ELR (cell line): Measurements from ENCODE around the gene CREB3L2.
A peak's percentile ranks its signal among the peaks of the same experiment; 100 is the strongest.
"Not testable (repeated sequence)": the region's sequence is repeated elsewhere in the genome, so short reads cannot be mapped to it uniquely, and the experiment has no call there.

Experiments
- DNase-seq: peaks from one replicate; pipeline ENCODE4 v3.0.0-alpha.2; 2015; ENCODE audit warnings: low read depth

Gene CREB3L2

DNA sequence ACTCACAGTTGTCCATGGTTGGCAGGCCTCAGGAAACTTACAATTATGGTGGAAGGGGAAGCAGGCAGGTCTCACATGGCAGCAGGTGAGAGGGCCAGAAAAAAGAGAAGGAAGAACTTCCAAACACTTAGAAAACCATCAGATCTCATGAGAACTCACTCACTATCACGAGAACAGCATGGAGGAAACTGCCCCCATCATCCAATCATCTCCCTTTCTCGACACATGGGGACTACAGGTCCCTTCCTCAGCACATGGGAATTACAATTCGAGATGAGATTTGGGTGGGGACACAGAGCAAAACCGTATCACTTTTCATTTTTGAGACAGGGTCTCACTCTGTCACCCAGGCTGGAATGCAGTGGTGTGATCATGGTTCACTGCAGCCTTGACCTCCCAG, 12.3 kb upstream of the CREB3L2 start:
- not testable (repeated sequence) for DNase-seq

DNA sequence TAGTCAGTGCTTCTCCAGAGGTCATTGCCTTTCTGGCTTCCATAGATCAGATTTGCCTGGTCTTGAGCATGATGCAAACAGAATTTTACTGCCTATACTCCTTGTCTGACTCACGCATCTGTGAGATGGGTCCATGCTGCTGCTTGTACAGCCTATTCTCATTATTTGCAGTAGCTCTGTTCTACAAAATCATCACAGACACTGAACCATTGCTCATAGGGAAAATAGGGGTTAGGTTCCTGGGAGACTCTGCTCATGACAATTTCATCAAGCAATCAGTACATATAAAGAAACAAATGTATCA, 7.4 kb upstream of the CREB3L2 start:
- no peak for DNase-seq

DNA sequence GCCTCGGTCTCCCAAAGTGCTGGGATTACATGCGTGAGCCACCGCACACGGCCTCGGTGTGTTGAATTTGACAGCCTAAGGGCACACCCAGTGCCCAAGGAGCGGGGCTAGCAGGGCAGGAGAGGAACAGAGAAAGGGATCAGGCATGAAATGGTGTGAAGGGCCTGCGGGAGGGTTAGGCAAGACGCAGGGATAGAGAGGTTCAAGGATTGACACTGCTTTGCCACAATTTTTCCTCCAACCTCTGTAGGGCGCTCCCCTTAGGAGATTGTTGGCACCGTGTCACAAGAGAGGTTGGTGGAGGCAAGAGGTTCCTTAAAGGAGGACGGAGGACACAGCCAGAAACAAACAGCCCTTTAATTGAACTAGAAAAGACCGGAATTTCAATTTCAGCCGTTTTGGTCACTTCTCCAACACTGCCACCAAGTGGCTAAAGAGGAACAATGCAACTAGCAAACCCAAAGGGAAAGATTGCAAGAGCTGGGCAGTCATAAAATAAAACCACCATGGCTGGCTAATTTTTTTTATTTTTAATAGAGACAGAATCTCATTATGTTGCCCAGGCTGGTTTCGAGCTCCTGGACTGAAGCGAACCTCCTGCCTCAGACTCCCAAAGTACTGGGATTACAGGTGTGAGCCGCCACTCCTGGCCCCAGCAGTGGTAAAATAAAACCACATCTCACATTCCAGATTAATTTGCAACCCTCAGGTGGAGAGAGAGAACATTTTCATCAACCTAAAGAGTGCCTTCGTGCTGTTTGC, 6.9 kb upstream of the CREB3L2 start:
- DNase-seq, result peak; percentile 75

DNA sequence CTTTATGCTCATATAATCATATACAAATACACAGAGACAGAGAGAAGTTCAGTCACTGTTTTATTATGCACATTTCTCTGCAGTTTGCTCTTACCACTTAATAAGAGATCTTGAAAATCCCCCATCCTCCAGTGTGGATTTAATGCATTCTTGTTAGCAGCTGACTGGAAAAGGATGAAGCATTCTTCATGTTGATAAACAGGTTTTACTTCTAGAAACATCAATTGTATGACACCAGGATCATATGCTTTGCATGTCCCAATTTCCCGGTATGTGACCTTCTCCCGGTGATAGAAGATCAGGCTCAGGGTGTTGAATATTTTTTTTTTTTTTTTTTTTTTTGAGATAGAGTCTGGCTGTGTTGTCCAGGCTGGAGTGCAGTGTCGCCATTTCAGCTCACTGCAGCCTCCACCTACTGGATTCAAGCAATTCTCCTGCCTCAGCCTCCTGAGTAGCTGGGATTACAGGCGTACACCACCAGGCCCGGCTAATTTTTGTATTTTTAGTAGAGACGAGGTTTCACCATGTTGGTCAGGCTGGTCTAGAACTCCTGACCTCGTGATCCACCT, 6.2 kb upstream of the CREB3L2 start:
- DNase-seq, result no peak

DNA sequence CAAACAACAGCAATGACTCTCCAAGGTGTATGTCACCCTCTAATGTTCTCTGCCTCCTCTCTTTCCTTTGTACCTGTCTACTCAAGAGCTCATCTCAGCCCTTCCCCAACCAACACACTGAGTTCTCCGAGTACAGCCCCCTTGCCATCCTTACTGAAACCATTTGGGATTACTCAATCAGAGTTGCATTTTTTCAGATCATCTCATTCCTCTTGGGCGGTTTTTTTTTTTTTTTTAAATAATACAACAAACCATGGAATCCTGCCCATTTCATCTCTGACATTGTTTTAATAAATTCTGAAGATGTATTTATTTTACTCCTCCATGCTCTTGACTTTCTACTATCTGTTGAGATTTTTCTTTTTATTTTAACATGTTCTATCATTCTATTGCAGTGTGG, 4.2 kb upstream of the CREB3L2 start:
- no peak for DNase-seq

DNA sequence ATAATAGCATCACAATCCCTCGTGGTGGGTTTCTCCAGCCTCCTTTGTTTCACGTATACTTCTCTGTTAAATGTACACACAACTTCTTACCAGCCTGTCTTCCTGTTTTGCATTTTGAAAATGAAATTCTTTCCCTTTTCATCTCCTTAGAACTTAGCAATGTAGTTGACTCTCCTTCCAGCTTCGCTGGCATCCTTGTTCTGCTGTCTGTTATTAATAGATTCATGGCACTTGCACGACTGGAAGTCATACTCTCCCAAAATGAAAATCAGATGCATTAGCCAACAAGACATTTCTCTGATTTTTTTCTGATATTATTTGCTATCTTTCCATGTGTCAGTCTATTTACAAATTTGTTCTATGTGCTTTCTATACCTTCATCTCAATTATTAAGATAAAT, 3.0 kb upstream of the CREB3L2 start:
- DNase-seq, result no peak

DNA sequence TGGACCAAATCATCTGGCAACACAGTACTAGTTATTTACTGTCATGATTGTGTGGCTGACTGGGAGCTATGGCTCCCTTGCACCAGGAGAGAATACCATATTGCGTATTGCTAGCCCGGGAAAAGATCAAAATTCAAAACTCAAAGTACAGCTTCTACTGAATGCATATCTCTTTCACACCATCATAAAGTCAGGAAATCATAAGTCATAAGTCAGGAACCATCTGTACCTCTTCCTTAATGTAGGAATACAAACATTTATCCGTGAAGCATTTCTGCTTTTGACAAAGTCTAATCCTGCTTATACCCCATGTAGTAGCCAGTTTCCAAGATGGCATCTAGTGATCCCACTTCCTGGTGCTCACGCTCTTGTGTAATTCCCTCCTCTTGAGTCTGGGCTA, 2.2 kb upstream of the CREB3L2 start:
- DNase-seq, result no peak

DNA sequence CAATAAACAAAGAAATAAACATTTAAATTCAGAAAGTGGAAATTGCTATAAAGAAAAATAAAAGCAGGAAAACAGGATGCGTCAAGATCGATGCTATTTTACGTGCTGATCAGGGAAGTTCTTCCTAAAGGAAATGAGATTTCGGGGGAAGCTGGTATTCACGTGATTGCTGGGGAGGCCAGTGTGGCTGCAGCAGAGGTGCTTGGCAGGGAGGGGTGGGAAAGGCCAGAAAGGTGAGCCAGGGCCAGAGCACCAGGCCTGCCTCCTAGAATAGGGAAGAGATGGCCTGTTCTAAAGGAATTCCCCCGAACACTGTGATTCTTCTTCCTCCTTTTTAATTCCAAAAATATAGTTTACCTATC, 923 bp upstream of the CREB3L2 start:
- no peak for DNase-seq

DNA sequence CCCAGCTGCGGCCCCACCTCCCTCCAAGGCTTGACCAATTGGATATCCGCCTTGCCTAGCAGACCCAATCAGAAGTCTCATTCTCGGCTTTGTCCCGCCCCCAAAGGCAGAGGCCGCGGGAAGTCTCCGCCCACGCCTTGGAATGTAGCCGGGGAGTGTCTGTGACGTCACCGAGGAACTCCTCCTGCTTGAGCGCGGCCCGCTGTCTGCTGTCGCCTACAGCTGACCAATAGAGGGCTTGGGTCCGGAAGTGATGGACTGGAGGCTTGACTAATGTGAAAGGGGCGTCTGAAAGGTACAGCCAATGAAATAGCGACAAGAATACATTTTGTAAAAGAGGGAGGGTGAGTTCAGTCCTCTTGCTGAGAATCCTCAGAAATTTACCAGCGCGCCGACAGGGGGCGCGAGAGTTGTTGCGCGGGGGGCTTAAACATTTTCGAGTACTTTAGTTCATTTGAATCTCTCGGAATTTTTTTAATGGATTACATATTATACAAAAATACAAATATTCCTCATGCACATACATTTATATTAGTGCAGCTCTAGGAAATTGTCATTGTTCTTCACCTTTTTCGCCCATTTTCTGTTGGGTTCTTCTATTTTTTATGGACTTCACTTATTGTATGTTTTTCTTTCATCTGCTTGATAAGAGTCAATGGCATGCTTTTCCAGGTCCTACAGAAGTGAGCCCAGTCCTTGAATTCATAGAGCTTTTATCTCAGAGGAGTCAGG, 376 bp upstream of the CREB3L2 start:
- peak; percentile 99 for DNase-seq

DNA sequence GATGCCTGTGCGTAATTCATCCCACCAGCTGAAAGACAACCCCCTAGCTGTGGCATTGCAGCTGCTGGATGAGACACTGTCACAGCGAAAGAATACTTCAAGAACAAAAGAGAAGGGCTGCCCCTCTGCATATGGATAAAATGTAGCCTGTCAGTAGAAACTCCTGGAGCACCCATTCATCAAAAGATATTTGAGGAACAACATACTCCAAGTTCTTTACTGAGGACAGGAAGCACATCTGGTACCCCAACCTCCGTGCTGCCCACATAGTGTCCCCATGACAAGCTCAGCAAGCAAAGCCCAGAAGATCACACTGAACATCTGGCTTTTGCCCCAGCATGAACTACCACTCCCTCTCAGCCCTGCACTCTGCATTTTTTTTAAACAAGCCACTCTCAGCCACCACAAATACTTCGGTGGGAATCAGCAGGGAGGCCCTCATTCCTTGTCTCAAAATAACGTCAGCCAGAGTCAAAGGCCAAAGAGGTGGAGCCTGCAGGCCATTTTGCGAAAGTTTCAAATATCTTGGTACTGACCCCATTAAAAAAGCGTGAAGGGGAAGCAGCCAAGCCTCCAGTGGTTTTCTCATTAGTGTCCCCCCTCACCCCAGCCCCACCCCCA, 1.7 kb downstream of the CREB3L2 start:
- peak; percentile 92 for DNase-seq

DNA sequence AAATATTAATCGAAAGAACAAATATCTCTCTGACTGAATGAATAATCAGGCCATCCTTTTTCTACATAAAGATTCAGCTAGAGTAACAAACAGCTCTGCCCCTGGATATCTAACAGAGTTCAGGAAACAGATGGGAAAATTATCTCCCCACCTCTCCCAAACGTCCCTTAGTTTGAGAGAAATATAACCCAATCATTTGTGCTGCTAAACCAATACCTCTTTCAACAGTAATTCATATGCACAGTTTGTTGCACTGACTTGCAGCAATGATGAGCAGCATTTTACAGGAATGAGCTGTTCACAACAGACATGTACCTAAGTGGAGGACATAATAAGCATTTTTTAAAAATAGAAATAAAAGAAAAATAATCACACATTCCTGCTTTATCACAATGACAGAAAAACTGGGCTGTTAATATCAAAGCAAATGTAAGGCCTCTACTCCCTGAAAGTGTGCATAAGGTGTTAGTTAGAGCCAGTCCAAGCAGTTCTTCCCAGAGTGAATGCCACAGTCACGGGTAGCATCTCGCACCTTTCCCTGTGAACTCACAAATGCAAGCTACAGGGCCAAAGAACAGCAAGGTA, 2.3 kb downstream of the CREB3L2 start:
- no peak for DNase-seq

DNA sequence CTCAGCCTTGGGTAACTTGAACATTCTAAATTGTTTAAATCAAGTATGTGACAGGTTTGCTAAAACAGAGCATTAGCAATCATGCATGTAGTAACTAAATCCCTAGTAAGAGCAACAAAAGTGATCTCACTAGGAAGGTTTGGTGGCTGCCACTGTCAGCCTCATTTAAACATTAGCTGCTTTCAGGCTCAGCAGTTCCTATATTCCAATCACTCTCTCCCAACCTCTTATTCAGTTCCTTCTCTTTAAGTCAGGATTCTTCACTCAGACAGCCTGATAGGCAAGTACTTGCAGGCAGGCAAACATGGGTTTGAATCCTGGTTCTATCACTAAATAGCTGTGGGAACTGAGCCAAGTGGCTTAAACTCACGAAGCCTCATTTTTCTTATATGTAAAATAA, 3.6 kb downstream of the CREB3L2 start:
- DNase-seq, result no peak

DNA sequence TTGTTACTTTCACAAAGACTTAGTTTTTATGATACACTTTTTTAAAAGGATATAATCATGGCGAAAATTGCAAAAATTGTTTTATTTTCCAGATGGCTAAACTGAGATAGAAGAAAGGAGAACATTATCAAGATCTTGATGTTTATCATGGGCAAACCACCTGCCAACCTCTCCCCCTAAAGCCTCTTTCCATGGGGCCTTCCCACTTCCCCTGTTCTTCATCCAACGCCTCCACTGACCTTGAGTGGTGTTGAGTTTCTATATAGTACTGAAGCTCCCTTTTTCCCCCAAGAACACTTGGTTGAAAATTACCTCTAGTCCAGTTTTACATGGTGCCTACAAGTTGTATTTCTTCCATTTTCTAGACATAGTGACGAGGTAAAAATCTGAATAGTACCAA, 5.0 kb downstream of the CREB3L2 start:
- no peak for DNase-seq

DNA sequence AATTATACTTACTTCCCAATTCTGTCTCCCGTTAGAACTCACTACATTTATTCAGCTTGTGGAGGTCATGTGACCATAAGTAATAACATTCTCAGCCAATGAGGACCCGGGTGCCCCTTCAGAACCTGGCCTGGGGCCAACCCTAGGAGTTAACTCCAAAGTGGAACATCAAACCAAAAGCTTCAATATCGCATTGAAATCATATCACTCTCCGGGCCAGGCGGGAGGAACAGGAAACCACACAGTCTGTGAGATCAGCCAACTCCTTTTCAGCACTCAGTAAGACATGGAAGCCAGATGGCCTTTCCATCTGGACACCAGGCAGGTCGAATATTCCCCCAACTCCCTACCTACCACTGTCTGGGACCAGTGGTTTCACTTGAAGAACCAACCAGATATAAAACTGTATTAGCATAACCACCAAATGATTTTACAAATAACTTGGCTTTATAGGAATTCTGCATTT, 5.5 kb downstream of the CREB3L2 start:
- DNase-seq, result peak; percentile 53

DNA sequence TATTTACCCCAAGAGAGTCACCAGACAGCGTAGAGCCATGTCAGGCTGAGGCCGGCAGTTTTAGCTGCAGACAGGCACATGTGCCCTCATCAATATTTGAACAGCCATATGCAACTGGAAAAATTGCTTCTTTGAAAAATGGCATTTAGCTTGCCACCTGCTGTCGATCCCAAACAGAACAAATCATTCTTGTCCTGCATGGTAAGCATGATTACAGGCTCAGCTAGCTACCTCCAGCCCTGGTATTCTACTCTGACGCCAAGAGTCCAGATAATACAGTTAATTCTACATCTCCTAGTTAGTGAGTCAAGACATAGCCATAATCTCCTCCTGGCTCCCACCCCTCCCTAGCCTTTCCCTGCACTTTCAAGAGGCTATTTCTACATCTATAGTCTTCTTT, 7.7 kb downstream of the CREB3L2 start:
- DNase-seq, result no peak

DNA sequence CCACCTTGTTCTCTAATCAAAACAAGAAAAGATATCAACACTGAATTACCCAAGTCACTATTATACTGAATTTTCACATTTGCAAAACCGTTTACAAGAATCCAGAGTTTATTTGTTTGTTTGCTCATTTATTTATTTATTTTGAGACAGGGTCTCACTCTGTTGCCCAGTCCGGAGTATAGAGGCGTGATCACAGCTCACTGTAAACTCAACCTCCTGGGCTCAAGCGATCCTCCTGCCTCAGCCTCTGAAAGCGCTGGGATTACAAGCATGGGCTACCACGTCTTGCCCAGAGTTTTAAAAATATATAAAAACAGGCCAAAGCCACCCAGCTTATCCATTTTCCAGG, 8.5 kb downstream of the CREB3L2 start:
- DNase-seq, result no peak

DNA sequence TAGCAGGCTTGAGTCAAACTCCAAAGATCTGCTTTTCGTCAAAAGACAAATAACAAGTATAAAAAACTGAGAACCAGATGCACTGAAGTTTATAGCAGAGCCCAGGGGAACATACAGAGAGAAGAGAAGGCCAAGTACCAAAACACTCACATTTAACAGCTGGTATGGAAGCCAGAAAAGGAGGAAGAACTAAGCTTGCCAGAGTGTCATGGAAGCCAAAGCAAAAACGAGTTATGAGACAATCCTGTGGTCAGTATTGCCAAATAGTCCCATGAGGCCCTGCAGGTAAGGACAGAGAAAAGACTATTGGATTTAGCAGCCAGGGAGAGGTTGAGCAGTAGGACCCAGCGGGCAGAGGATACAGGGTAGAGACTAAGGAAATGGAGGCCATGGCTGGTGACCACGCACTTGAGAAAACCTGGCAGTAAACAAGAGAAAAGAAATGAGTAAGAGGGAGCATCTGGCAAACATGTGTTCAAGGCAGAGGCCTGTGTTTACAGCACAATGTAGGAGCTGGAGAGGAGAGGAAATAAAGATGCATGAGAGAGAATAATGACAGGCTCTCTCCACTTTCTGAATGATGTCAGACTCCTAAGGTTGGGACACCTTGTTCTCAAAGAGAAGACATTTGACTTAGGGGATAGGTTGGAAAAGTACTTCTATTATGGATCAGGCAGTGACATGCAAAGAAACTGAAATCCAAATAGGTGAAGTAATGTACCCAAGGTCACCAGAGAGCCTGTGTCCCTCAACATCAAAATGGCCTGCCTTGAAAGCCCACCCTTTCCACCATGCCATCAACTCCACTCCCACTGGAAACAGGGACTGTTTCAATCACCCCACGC, 9.1 kb downstream of the CREB3L2 start:
- peak; percentile 93 for DNase-seq

DNA sequence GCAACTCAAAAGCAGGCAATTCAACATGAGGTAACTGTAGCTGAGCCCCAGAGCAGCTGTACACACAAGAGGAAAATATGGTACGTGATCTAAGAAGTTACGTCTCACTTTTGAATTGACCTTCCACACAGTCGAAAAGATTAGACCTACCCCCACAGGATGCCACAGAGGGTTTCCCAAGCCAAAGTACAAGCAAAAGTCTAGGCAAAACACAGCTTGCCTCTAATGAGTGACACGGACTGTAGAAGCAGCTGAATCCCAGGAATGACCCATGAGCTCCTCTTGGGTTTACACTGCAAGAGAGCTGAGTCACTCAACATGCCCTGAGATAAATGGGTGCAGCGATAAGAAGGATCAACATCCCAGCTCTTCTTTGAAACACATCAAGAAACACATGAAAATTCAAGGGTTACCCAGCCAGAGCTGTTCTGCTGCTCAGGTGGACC, 9.8 kb downstream of the CREB3L2 start:
- DNase-seq, result peak; percentile 85

DNA sequence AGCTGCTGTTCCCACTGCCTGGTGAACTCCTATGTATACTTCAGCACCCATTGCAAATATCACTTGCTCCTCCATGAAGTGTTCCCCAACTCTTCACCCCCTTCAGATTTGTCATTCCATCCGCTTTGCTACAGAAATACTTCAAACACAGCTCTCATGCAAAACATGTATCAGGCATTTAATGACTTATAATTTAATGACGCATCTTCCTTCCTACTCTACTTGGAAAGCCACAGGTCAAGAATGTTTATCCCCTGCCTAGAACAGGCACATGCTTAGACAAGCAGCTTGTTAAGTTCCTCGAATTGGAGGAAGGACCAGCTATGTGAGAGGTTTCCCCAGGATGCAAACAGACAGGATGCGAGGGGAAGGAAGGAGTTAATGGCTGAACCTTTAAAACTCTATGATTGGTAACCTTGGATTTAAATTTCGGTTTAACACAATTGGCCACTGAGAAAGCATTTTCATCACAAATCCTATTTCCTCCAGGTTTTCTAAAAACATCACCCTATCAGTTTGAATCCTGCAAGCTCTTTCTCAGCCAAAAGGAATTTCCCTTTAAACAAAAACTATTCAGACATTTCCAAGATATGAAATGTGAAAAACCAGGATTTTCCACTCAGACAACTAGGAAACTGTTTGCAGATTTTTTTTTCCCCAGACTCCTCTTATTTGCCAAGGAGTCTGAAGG, 11.5 kb downstream of the CREB3L2 start:
- peak; percentile 97 for DNase-seq

DNA sequence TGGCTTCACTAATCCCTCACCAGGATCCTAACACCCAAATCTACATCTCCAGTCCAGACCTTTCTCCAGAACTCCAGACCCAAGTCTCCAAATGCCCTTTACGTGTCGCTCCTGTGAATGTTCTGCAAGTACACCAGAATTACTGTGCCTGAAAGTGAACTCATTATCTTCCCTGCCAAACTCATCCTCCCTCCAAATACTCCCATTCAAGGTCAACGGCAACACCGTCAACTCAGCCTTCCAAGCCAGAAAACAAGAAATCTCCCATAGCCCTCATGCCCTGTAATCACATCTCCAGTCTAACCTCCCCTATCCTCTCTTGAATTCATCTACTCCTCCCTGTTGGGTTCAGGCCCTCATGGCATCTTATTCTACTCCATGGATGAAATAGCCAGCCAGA, 12.3 kb downstream of the CREB3L2 start:
- DNase-seq, result no peak

DNA sequence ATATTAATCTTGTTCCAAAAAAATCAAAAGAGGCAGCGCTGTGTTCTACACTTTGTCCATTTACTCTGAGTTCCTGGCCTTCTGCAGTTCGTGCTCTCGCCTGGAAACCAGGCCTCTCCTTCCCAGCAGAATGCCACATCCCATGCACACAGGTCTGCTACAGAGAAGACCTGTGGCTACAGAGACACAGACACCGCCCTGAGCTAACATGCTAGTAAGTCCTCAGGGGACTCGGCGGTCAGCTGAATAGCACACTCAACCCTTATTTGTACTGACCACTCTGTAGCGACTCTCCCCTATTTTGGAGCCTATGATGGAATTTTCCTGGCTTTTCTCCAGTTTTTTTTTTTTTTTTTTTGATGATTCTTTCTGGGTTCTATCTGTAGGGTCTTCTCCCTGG, 12.8 kb downstream of the CREB3L2 start:
- no peak for DNase-seq
